Measurements from ENCODE around the gene GPR25.

The GPR25 gene

DNA sequence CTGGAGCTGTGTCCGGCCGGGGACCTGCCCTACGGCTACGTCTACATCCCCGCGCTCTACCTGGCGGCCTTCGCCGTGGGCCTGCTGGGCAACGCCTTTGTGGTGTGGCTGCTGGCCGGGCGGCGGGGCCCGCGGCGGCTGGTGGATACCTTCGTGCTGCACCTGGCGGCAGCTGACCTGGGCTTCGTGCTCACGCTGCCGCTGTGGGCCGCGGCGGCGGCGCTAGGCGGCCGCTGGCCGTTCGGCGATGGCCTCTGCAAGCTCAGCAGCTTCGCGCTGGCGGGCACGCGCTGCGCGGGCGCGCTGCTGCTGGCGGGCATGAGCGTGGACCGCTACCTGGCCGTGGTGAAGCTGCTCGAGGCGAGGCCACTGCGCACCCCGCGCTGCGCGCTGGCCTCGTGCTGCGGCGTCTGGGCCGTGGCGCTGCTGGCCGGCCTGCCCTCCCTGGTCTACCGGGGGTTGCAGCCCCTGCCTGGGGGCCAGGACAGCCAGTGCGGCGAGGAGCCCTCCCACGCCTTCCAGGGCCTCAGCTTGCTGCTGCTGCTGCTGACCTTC is 412 bp downstream of the GPR25 start:
- DNase-seq (ENCODE audit: low read depth in 2 of 2, low spot score in 1 of 2), result no peak

DNA sequence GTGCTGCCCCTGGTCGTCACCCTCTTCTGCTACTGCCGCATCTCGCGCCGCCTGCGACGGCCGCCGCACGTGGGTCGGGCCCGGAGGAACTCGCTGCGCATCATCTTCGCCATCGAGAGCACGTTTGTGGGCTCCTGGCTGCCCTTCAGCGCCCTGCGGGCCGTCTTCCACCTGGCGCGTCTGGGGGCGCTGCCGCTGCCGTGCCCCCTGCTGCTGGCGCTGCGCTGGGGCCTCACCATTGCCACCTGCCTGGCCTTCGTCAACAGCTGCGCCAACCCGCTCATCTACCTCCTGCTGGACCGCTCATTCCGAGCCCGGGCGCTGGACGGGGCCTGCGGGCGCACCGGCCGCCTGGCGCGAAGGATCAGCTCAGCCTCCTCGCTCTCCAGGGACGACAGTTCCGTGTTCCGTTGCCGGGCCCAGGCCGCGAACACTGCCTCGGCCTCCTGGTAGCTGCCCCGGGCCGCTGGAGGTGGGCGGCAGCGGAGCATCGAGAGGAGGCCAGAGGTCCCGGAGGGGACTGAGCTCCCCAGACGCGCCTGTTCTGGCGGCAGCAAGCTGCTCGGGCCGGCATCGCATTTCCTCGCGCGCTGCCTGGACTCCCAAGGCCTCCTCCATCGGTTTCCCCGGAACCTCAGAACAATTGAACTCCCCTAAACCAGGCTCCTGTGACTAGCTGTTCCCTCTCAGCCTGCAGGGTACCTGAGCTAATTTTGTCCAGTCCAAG is 1.1 kb downstream of the GPR25 start:
- no peak for DNase-seq (ENCODE audit: low read depth in 2 of 2, low spot score in 1 of 2)

DNA sequence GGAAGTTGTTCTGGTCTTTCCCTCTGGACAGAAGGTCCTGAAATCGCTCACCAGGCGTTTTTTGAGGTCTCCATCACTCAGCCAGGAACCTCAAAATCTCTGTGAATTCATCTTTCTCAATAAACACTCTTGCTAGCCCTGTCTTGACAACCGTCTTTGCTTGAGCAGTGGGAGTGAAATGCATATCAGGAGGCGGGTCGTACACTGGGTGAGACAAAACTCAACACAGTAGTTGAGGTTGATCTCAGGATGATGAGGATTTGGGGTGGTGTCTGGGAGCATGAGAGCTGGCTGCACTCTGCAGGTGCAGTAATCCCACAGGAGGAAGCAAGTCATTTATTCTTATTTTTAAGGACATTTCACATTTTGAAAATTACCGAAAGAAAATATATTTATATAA is 1.9 kb downstream of the GPR25 start:
- DNase-seq (ENCODE audit: low read depth in 2 of 2, low spot score in 1 of 2), result no peak

DNA sequence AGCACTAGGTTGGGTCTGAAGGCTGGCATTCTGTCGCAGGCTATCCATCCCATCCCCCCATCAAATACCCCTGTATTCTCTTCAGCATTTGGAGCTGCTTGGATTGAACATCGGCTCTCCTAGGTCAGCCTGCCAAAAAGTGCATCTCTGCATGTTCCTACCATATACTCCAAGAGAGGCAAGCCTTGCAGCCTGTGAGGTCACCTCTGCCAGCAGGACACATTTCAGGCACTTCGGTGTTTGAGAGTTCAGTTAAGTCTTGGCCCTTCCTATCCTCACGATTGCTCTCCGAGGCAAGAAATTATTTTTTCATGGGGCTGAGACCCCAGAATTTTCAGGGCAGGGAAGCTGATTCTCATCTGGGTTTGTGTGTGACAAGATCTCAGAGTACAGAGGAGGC is 2.6 kb downstream of the GPR25 start:
- DNase-seq (ENCODE audit: low read depth in 2 of 2, low spot score in 1 of 2), result no peak

DNA sequence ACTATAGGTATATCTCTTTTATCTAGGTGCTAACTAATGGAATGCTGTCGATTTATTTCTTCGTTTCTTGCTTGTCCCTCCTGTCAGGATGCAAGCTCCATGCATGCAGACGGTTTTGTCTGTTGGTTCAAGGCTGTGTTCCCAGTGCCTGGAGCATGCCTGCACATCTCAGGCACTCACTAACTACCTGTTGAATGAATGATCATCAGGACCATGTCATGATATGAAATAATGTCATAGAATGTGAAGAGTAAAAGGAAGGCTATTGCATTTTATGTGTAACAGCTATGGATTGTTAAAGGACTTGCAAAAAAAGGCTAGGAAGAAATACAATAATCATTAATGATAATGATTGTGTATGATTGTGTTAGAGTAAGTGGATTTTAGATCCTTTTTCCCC is 4.2 kb downstream of the GPR25 start:
- no peak for DNase-seq (ENCODE audit: low read depth in 2 of 2, low spot score in 1 of 2)

DNA sequence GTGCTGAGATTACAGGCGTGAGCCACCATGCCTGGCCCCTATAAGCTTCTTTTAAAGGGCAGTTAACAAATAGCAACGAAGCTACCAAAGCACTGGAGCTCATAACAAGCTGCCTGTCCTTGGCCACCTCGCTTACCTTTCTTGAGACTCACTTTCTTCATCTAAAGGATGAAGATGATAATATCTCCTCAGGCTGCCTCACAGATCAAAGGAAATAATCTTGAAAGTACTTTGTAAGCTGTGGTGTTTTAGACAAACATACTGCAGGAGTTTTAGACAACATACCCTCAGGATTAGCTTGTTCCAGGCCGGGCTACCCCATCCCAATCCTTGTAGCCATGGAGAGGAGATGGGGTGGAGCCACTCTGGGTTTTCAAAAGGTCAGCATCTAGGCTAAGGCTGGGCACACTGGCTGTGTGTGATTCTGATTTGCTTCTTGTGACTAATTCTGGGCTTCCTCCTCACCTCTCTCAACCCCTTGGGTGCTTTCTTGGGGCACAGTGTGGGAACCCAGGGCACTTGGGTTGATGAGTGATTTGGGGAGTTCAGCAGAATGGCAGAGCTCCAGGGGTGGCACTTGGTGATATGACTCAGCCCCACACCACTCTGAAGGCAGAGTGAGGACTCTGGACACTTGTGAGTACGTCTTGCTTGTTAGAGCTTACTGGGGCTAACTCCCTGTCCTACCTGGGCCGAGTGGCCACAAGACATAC is 5.2 kb downstream of the GPR25 start:
- no peak for DNase-seq (ENCODE audit: low read depth in 2 of 2, low spot score in 1 of 2)

DNA sequence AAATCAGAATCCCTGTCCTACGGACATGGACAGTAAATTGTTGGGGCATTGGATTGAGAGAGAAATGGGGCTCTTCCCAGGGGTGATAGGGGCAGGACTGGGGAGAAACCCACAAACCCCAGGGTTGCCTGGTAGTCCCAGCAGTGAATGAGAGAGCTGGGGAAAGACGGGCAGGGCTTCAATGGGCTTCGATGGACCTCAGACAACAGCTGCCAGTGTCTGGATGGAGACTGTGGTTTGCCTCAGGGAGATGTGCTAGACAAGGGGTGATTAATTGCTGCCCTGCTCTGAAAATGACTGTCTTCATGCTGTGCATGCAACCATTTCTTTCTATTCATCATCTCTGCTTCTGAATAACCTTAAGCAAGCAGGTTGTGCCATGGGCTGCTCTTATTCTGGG is 7.4 kb downstream of the GPR25 start:
- no peak for DNase-seq (ENCODE audit: low read depth in 2 of 2, low spot score in 1 of 2)

DNA sequence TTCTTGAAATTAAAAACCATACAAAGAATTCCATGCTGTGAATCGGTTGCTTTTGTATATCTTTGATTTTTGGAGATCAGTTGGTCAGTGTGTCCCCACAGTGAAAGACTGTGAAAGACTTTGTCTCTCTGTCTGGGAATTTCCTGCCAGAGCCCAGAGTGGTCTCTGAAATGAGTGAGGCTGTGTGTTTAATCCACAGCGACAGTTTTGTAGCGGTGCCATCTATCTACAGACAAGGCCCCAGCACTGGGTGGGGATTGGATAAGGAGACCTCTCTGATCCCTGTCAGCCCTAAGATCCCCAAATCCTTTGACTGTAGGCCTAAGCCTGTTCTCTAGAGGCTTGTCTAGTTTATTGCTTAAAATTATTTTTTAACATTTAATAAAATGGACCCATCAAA is 10.3 kb downstream of the GPR25 start:
- DNase-seq (ENCODE audit: low read depth in 2 of 2, low spot score in 1 of 2), result no peak

DNA sequence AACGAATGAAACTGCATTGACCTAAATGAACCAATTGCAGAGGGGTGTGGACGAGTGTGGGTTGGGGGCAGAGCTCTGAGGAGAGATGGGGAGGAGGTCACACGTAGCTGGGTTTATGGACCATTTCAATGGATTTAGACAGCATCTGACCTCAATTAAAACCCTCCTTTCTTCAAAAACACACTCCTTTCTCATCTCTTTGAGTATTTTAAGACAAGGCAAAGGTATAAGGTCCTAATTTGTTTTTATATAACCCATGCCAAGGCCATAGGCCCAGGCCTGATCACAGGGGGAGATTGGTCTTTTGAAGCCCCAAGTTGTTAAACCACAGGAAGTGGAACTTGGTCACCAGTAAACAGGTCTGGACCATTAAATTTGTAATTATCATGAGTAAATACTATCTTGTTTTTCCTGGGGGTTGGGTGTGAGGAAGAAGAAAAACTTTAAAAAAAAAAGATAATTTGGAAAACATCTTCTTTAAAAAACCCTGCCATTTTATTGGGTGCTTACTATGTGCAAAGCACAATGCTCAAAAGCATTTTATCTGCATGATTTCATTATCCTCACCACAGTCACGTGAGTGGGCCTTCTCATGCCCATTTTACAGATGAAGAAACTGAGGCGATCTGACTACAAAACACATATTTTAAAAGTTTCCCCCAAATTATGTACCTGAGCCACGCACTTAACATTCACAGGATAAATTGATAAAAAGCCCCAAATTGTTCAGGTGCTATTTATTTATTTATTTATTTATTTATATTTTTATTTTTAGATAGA is 13.0 kb downstream of the GPR25 start:
- no peak for DNase-seq (ENCODE audit: low read depth in 2 of 2, low spot score in 1 of 2)

DNA sequence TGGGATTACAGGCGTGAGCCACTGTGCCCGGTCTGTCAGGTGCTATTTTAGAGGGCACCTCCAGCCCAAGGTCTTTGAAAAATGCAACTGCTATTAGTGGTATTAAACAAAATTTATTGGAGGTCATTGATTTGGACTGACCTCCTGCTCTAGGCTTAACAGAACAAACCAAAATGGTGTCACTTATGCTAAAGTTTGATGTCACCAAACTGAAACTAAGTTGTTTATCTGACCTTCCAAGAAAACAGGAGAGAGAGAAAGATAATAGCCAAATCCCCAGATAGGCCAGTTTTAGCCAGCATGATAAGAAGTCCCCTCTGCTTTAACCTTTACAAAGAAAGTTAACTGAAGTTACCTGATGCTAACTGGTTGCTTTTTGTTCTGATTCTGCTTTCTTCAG is 13.8 kb downstream of the GPR25 start:
- DNase-seq (ENCODE audit: low read depth in 2 of 2, low spot score in 1 of 2), result no peak

DNA sequence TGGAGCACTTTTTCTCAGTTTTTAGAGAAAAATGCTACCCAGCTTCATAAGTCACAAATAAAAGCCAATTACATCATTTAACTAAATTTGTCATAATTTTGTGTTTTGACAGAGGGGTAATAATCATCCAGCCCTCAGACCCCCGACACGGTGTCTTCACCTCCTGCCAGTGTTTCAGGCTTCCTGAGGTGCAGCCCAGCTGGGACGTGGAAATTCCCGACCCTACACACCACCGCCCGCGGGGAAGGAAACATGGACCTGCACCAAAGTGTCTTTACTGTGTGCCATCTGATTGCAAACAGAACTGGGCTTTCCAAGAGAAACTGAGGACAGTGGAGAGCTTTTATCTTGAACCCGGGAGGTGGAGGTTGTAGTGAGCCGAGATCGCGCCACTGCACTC is 14.3 kb downstream of the GPR25 start:
- no peak for DNase-seq (ENCODE audit: low read depth in 2 of 2, low spot score in 1 of 2)

DNA sequence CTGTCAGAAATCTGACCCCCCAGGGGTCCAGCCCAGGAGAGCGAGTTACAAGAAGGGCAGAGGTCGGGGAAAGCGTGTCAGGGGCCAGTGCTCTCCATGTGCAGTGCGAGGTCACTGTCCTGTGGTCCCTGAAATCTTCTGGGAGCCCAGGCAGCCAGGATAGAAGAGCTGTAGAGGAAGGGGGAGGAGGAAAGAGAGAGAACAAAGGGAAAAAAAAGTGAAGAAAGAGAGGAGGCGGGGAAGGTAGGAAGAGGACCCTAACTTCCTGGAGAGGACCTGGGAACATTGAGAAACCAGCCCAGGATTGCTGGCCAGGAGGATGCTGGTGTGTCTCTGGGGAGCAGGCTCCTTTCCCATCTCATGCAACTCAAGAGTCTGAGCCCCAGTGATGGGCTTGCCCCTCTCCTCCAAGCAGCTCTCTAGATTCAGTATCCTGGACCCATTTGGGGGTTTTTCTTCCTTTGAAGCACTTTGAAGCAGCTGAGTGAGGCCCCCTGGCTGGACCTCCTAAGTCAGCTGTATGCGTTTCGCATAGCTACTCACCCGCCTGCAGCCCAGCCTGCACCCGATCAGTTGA is 15.1 kb downstream of the GPR25 start:
- DNase-seq (ENCODE audit: low read depth in 2 of 2, low spot score in 1 of 2), result no peak

DNA sequence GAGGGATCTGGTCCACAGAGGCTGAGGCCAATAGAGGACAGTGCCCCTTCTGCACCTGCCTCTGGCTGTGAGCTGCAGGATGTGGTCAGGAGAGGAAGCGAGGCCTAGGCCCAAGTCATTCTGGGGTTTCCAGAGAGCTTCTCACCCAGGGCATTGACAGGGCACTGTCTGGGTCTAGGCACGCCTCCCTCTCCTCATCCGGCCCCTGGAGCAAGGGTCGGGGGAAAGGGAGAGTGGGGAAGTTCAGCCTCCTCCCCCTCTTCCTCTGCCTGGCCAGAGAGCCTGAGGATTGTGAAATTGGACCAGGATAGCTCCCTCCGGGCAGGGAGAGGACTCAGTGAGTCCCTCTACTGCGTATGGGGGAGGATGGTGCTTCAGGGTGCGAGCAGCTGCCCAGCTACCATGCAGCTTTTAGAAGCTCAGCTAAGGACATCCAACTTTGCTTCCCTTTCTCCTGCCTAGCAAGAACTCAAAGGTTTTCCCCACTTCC is 15.6 kb downstream of the GPR25 start:
- DNase-seq (ENCODE audit: low read depth in 2 of 2, low spot score in 1 of 2), result peak; percentile 30 to 42

DNA sequence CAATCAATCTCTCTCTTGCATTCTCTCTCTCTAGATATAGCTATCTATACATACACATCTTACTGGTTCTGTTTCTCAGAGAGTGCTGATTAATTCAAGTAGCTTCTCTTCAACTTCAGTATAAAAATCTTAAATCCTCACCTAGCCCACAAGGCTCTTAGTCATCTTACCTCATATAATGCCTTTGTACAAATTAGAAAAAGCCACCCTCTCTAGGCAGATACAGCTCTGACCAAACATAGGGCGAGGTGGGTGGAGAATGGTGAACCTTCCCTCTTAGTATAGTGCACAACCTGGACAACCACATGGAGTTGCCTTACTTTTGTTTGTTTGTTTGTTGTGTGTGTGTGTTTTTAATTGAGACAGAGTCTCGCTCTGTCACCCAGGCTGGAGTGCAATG is 16.8 kb downstream of the GPR25 start:
- no peak for DNase-seq (ENCODE audit: low read depth in 2 of 2, low spot score in 1 of 2)

DNA sequence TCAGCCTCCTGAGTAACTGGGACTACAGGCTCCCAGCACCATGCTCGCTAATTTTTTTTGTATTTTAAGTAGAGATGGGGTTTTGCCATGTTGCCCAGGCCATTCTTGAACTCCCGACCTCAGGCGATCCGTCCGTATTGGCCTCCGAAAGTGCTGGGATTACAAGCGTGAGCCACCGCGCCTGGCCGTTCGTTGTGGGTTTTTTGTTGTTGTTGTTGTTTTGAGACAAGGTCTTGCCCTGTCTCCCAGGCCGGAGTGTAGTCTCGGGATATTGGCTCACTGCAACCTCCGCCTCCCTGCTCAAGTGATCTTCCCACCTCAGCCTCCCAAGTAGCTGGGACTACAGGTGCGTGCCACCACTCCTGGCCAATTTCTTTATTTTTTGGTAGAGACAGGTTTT is 17.2 kb downstream of the GPR25 start:
- no peak for DNase-seq (ENCODE audit: low read depth in 2 of 2, low spot score in 1 of 2)

DNA sequence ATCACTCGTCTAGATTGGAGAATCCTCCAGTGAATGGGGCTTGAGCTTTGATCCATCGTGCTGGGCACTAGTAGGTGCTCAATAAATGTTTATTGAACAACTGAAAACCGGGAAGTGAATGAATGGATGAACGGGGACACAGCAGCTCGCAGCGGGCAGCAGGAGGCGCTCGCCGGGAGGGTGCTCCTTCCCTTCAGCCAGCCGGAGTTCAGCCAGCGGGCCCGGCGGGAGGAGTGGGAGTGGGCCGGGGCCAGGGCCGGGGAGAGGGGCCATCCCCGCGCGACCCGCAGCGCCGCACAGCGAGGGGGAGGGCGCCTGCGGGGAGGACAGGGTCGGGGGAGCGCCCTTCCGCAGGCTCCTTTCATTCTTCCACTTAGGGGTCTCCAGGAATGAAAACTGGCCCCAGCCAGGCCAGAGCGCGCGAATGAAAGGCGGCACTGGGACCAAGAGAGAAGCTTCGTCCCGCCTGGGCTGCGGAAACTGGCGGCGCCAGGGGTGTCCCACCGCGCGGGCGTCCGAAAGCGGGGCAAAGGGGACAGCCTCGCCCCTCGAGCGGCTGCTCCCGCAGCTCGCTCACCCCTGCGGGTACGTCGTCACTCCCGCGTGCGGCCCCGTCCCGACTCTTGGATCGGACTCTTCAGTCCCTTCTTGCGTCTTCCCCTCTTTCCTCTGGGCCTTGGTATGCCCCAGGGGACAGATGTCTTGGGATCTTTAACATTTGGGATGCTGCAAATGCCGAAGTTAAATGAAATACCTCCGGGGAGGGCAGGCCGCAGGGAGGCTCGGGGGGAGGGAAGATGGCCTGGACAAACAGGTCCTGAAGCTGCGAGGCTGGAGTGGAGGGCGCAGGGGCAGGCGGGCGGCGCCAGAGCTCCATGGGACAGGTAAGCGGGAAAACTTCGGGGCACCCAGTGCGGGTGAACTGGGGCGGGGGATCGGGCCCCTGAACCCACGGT is 18.3 kb downstream of the GPR25 start:
- no peak for DNase-seq (ENCODE audit: low read depth in 2 of 2, low spot score in 1 of 2)

DNA sequence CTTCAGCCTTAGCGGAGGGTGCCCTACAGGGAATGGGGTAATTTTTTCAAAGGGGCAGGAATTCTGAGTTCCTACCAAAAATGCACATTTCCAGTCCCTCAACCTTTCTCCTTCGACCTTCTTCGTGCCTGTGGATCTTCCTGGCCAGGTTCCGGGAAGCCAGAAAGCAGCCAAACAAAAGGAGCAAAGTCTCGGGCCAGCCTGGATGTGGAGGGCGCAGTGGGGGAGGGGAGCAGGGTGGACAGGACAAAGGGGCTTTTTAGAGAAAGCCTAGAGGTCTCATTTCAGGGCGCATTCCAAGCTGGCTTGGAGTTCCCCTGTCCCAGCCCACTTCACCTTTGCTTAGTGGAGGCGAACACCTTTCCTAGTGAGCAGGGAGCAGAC is 19.0 kb downstream of the GPR25 start:
- DNase-seq (ENCODE audit: low read depth in 2 of 2, low spot score in 1 of 2), result no peak

DNA sequence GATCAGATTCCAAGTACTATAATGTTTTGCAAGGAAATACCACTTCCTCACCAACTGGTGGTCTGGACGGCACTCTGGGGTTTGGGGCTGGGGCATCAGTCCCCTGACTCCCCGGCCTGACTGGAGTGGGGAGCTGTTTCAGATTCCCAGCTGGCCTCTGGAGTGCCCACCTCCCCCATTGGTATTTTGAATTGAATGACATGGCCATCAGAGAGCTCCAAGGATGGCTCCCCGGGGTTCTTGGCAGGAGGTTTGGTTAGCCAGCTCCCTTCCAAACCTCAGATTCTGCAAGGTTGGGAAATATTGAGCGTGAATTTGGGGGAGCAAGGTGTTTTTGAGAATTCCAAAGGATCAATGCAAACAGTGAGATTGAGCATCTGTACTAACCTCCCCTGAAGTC is 19.8 kb downstream of the GPR25 start:
- DNase-seq (ENCODE audit: low read depth in 2 of 2, low spot score in 1 of 2), result no peak

DNA sequence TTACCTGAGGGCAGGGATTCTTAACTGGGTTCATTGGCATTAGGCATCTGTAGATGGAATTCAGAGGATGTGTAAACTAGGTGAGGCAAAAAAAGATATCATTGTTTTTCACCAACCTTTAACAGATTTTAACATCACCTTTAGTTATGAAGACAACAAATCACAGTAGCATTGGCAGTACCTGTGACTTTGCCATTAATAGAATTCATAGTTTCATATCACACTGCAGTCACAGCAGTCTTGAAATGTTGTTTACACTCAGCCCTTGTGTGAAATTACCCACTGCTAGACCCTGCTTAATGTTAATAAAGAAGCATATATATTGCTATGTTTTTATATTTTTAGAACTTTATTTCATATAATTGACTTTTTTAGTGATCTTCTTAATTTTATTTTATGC is 20.2 kb downstream of the GPR25 start:
- DNase-seq (ENCODE audit: low read depth in 2 of 2, low spot score in 1 of 2), result no peak

DNA sequence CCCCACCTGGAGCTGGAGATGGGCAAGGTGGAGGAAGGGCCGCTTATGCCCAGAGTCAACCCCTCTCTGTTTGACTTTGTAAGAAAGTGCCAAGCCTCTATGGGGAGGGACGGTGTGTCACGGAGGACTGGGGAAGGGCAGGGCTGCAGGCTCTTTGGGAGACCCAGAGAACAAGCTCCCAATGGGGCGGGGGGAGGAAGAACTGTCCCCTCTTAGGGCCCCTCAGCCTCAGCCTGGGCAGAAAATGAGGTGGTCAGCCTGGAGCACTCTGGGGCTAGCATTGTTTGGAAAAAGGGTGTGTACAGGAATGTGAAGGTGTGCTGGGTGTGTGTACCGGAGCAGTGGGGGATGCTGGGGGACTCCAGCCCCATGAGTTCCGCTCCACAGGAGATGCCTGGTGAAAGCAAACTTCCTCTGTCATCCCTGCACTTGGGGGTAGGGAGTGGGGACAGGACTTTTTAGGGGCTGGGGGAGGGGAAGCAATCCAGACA is 20.7 kb downstream of the GPR25 start:
- DNase-seq (ENCODE audit: low read depth in 2 of 2, low spot score in 1 of 2), result no peak

Data from stimulated activated CD8-positive, alpha-beta memory T cell treated with anti-CD3 and anti-CD28 coated beads, Interleukin-4, amount 100 ng/mL, for 1 hour (primary cell).